ENCODE results near the gene EMP3.

- TF ChIP-seq POLR2A (IDR thresholded peaks at IDR 0.05) = no peak
- TF ChIP-seq, protein P1, sequence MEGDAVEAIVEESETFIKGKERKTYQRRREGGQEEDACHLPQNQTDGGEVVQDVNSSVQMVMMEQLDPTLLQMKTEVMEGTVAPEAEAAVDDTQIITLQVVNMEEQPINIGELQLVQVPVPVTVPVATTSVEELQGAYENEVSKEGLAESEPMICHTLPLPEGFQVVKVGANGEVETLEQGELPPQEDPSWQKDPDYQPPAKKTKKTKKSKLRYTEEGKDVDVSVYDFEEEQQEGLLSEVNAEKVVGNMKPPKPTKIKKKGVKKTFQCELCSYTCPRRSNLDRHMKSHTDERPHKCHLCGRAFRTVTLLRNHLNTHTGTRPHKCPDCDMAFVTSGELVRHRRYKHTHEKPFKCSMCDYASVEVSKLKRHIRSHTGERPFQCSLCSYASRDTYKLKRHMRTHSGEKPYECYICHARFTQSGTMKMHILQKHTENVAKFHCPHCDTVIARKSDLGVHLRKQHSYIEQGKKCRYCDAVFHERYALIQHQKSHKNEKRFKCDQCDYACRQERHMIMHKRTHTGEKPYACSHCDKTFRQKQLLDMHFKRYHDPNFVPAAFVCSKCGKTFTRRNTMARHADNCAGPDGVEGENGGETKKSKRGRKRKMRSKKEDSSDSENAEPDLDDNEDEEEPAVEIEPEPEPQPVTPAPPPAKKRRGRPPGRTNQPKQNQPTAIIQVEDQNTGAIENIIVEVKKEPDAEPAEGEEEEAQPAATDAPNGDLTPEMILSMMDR (IDR thresholded peaks at IDR 0.05 in 4 of 5, conservative IDR thresholded peaks at IDR 0.05 in 1 of 5) = no peak
Observed at GRCh38 chr19:48329167-48329891, 4.0 kb downstream of the EMP3 start.
